Endothelial cell of umbilical vein (primary cell): ENCODE data around the gene PRRC1.

ENCODE experiments used
- CTCF ChIP-seq, 2 donors: IDR thresholded peaks; 1 replicate in 1 of 2; 2 replicates in 1 of 2; pipeline ENCODE4 v1.5.1; 2011; ENCODE audit warnings: low read length in 2 of 2, mild to moderate bottlenecking in 2 of 2, moderate library complexity in 2 of 2, control low read depth in 1 of 2, inconsistent platforms in 1 of 2, low read depth in 1 of 2; ENCODE audit not compliant: insufficient read depth in 1 of 2; ENCODE audit errors: extremely low read depth in 1 of 2
- EZH2 ChIP-seq: IDR thresholded peaks from 2 replicates; pipeline ENCODE4 v1.6.1; 2012; ENCODE audit warnings: borderline replicate concordance, low read depth, mild to moderate bottlenecking, moderate library complexity, low read length, inconsistent platforms; ENCODE audit not compliant: severe bottlenecking
- FOS ChIP-seq: IDR thresholded peaks from 2 replicates; pipeline ENCODE4 v1.6.1; 2011; ENCODE audit warnings: mild to moderate bottlenecking, low read length, moderate library complexity, borderline replicate concordance; ENCODE audit not compliant: insufficient read depth
- MYC ChIP-seq: IDR thresholded peaks from one replicate; pipeline ENCODE4 v1.6.1; 2011; ENCODE audit warnings: mild to moderate bottlenecking, low read depth, low read length
- POLR2A ChIP-seq: IDR thresholded peaks from 2 replicates; pipeline ENCODE4 v1.6.1; 2012; ENCODE audit warnings: low read depth, mild to moderate bottlenecking, control low read depth, low read length

- TF ChIP-seq MYC (no peak), EZH2 (no peak), CTCF (IDR thresholded peaks at IDR 0.05; ENCODE audit: extremely low read depth in 1 of 2, insufficient read depth in 1 of 2, low read depth in 1 of 2, low read length in 2 of 2) (no peak), FOS (no peak), POLR2A (no peak)
Measured at GRCh38 chr5:127551410-127552041, 34.1 kb downstream of the PRRC1 start.
